H1 (cell line): ENCODE data around the gene TRAPPC11. TPM values are rescaled to one million over a fixed set of nuclear protein-coding genes. Genes with fewer than 3 reads are reported as not detected.

ENCODE experiments used
- CTCF ChIA-PET: fragments of 300-600 bp; sonication (Branson Sonifier 250); formaldehyde crosslinking; loops from one replicate; lab custom pipeline; 2021; ENCODE audit not compliant: partially characterized antibody; lab: Charles Lee
- POLR2A ChIA-PET: fragments of 300-600 bp; sonication (Branson Sonifier 250); formaldehyde crosslinking; loops from one replicate; lab custom pipeline; 2021; ENCODE audit warnings: inconsistent platforms; ENCODE audit not compliant: partially characterized antibody; lab: Charles Lee
- DNase-seq, 2 experiments: peaks; one replicate each; pipeline versions ENCODE4 v3.0.0 to v3.0.0-alpha.2; 2010 to 2022; ENCODE audit warnings: low spot score in 2 of 2, low read depth in 1 of 2, mixed read lengths in 1 of 2
- FAIRE-seq: peaks from 2 replicates; lab custom pipeline; 2011; peaks lifted over from hg19 to GRCh38; lab: Jason Lieb, UNC
- H2AFZ ChIP-seq: 2 replicates; pipeline ENCODE4 v1.8.1; 2012; ENCODE audit warnings: low read length, inconsistent platforms
- H2AK5ac ChIP-seq: 2 replicates; pipeline ENCODE4 v1.6.1; 2013; ENCODE audit warnings: low read depth, low read length
- H2BK120ac ChIP-seq: replicated peaks from 2 replicates; pipeline ENCODE3; 2013; ENCODE audit warnings: low read depth, low read length, inconsistent platforms
- H2BK12ac ChIP-seq: 2 replicates; pipeline ENCODE4 v1.6.1; 2013; ENCODE audit warnings: low read depth, low read length
- H2BK15ac ChIP-seq: 2 replicates; pipeline ENCODE4 v1.6.1; 2013; ENCODE audit warnings: low read length
- H2BK20ac ChIP-seq: 2 replicates; pipeline ENCODE4 v1.6.1; 2013; ENCODE audit warnings: low read length
- H2BK5ac ChIP-seq: 2 replicates; pipeline ENCODE4 v1.6.1; 2013; ENCODE audit warnings: low read depth, low read length
- H3K14ac ChIP-seq: 2 replicates; pipeline ENCODE4 v1.6.1; 2013; ENCODE audit warnings: inconsistent platforms; ENCODE audit not compliant: insufficient read length
- H3K18ac ChIP-seq: 2 replicates; pipeline ENCODE4 v1.6.1; 2013; ENCODE audit warnings: low read length; ENCODE audit errors: extremely low read depth
- H3K23ac ChIP-seq: 2 replicates; pipeline ENCODE4 v1.6.1; 2013; ENCODE audit warnings: inconsistent platforms; ENCODE audit not compliant: insufficient read length
- H3K23me2 ChIP-seq: 2 replicates; pipeline ENCODE4 v1.6.1; 2013; ENCODE audit warnings: low read depth, low read length
- H3K27ac ChIP-seq: 2 replicates; pipeline ENCODE4 v1.6.1; 2011; ENCODE audit warnings: low read depth, low read length, inconsistent platforms
- H3K27me3 ChIP-seq, 4 experiments: replicated peaks in 1 of 4; 1 replicate in 1 of 4; 2 replicates in 3 of 4; pipeline versions ENCODE4 v1.6.1 to v1.8.1; 2011 to 2013; ENCODE audit warnings: low read length in 3 of 4, mild to moderate bottlenecking in 3 of 4, inconsistent platforms in 2 of 4, mixed read lengths in 2 of 4, moderate library complexity in 1 of 4; ENCODE audit not compliant: control insufficient read depth in 3 of 4, insufficient read depth in 3 of 4; ENCODE audit errors: extremely low read depth in 1 of 4
- H3K36me3 ChIP-seq, 4 experiments: 2 replicates each; pipeline versions ENCODE4 v1.6.1 to v1.8.1; 2011 to 2013; ENCODE audit warnings: mild to moderate bottlenecking in 4 of 4, low read length in 3 of 4, moderate library complexity in 2 of 4, control low read depth in 1 of 4, inconsistent platforms in 1 of 4; ENCODE audit not compliant: insufficient read depth in 4 of 4, control insufficient read depth in 2 of 4
- H3K4ac ChIP-seq: replicated peaks from 2 replicates; pipeline ENCODE3; 2013; ENCODE audit warnings: low read length, low read depth, mixed read lengths, inconsistent platforms; ENCODE audit not compliant: insufficient read length
- H3K4me1 ChIP-seq, 4 experiments: replicated peaks in 1 of 4; 1 replicate in 1 of 4; 2 replicates in 3 of 4; pipeline versions ENCODE4 v1.6.1 to v1.8.1; 2011 to 2013; ENCODE audit warnings: low read length in 3 of 4, inconsistent platforms in 2 of 4, mixed read lengths in 1 of 4; ENCODE audit not compliant: insufficient read depth in 4 of 4, control insufficient read depth in 3 of 4
- H3K4me2 ChIP-seq, 2 experiments: 2 replicates each; pipeline versions ENCODE4 v1.6.1 to v1.8.1; 2011 to 2013; ENCODE audit warnings: low read depth in 2 of 2, low read length in 2 of 2, control low read depth in 1 of 2, inconsistent platforms in 1 of 2, mild to moderate bottlenecking in 1 of 2; ENCODE audit not compliant: insufficient read depth in 1 of 2
- H3K4me3 ChIP-seq, 4 experiments: fragments of 200-600, 300-600 bp in 1 of 4; sonication (generic), shearing (Covaris generic), sonication (Bioruptor Twin) in 1 of 4; 2 replicates each; pipeline versions ENCODE4 v1.5.1 to v1.8.1; 2011 to 2016; ENCODE audit warnings: low read length in 4 of 4, low read depth in 3 of 4, control low read depth in 2 of 4, inconsistent platforms in 2 of 4, mild to moderate bottlenecking in 2 of 4, mixed read lengths in 1 of 4, moderate library complexity in 1 of 4; ENCODE audit not compliant: insufficient read depth in 2 of 4; ENCODE audit errors: extremely low read depth in 1 of 4
- H3K56ac ChIP-seq: replicated peaks from 2 replicates; pipeline ENCODE3; 2013; ENCODE audit warnings: low read depth, mild to moderate bottlenecking, mixed read lengths, low read length, inconsistent platforms; ENCODE audit not compliant: insufficient read length
- H3K79me1 ChIP-seq: 2 replicates; pipeline ENCODE4 v1.6.1; 2013; ENCODE audit warnings: low read depth, low read length, control low read depth
- H3K79me2 ChIP-seq, 2 experiments: 2 replicates each; pipeline versions ENCODE4 v1.6.1 to v1.8.1; 2012 to 2013; ENCODE audit warnings: low read length in 2 of 2, mild to moderate bottlenecking in 2 of 2, inconsistent platforms in 1 of 2; ENCODE audit not compliant: insufficient read depth in 2 of 2, control insufficient read depth in 1 of 2
- H3K9ac ChIP-seq, 4 experiments: replicated peaks in 1 of 4; 1 replicate in 1 of 4; 2 replicates in 3 of 4; pipeline versions ENCODE4 v1.6.1 to v1.8.1; 2011 to 2013; ENCODE audit warnings: low read depth in 3 of 4, low read length in 3 of 4, control low read depth in 2 of 4, mild to moderate bottlenecking in 2 of 4, moderate library complexity in 2 of 4, inconsistent platforms in 1 of 4; ENCODE audit errors: extremely low read depth in 1 of 4
- H3K9me3 ChIP-seq, 2 experiments: 2 replicates each; pipeline versions ENCODE4 v1.6.1 to v1.8.1; 2012 to 2013; ENCODE audit warnings: mild to moderate bottlenecking in 2 of 2, moderate library complexity in 2 of 2, control low read depth in 1 of 2, inconsistent platforms in 1 of 2, low read depth in 1 of 2, low read length in 1 of 2, mixed read lengths in 1 of 2; ENCODE audit not compliant: insufficient read depth in 2 of 2
- H4K20me1 ChIP-seq, 2 experiments: replicated peaks in 1 of 2; 2 replicates each; pipeline versions ENCODE3 to v1.8.1; 2011 to 2013; ENCODE audit warnings: inconsistent platforms in 2 of 2, low read length in 2 of 2, mild to moderate bottlenecking in 1 of 2; ENCODE audit not compliant: insufficient read depth in 2 of 2, control insufficient read depth in 1 of 2
- H4K5ac ChIP-seq: 2 replicates; pipeline ENCODE4 v1.6.1; 2013; ENCODE audit warnings: low read length, low read depth, mixed read lengths, inconsistent platforms; ENCODE audit not compliant: insufficient read length
- H4K8ac ChIP-seq: 2 replicates; pipeline ENCODE4 v1.8.0; 2013; ENCODE audit warnings: mild to moderate bottlenecking, moderate library complexity, low read length, inconsistent platforms; ENCODE audit not compliant: insufficient read depth; ENCODE audit errors: extremely low read depth
- H4K91ac ChIP-seq: replicated peaks from 2 replicates; pipeline ENCODE3; 2013; ENCODE audit warnings: low read length, mixed read lengths, inconsistent platforms; ENCODE audit not compliant: insufficient read length
- CREB1 ChIP-seq: IDR thresholded peaks from 2 replicates; pipeline ENCODE4 v1.6.1; 2012; ENCODE audit warnings: inconsistent platforms
- EGR1 ChIP-seq: IDR thresholded peaks from 2 replicates; pipeline ENCODE4 v1.6.1; 2011; ENCODE audit warnings: low read depth, low read length, borderline replicate concordance
- EZH2 ChIP-seq: fragments of 200-600 bp; sonication (generic); IDR thresholded peaks from 2 replicates; pipeline ENCODE4 v1.7.1; 2012; ENCODE audit warnings: low read depth, mild to moderate bottlenecking, moderate library complexity, low read length, inconsistent platforms; ENCODE audit not compliant: severe bottlenecking
- FOSL1 ChIP-seq: IDR thresholded peaks from 2 replicates; pipeline ENCODE4 v1.6.1; 2011; ENCODE audit warnings: mild to moderate bottlenecking, low read depth, low read length, moderate library complexity; ENCODE audit not compliant: insufficient read depth
- HDAC2 ChIP-seq, 2 experiments: fragments of 300-600 bp in 1 of 2; sonication (generic) in 1 of 2; IDR thresholded peaks; 2 replicates each; pipeline ENCODE4 v1.6.1; 2011 to 2012; ENCODE audit warnings: low read depth in 2 of 2, low read length in 2 of 2, mild to moderate bottlenecking in 2 of 2, moderate library complexity in 2 of 2, borderline replicate concordance in 1 of 2, inconsistent platforms in 1 of 2
- KDM5A ChIP-seq: fragments of 200-600 bp; IDR thresholded peaks from 2 replicates; pipeline ENCODE4 v1.7.1; 2012; ENCODE audit warnings: mild to moderate bottlenecking, low read length, inconsistent platforms, mixed read lengths
- MAFK ChIP-seq: IDR thresholded peaks from 2 replicates; pipeline ENCODE4 v1.6.1; 2012; ENCODE audit warnings: low read depth, mild to moderate bottlenecking, improper control_type of control experiment, low read length
- POLR2A ChIP-seq, 2 experiments: IDR thresholded peaks; 1 replicate in 1 of 2; 2 replicates in 1 of 2; pipeline ENCODE4 v1.6.1; 2011; ENCODE audit warnings: low read depth in 2 of 2, low read length in 2 of 2, mild to moderate bottlenecking in 2 of 2; ENCODE audit errors: control extremely low read depth in 1 of 2
- RFX5 ChIP-seq: IDR thresholded peaks from 2 replicates; pipeline ENCODE4 v1.6.1; 2011; ENCODE audit warnings: low read depth, low read length, improper control_type of control experiment, borderline replicate concordance
- RXRA ChIP-seq: IDR thresholded peaks from 2 replicates; pipeline ENCODE4 v1.6.1; 2011; ENCODE audit warnings: low read depth, mild to moderate bottlenecking, low read length, moderate library complexity; ENCODE audit not compliant: insufficient read depth
- SIN3A ChIP-seq, 2 experiments: IDR thresholded peaks in 1 of 2; conservative IDR thresholded peaks in 1 of 2; 2 replicates each; pipeline ENCODE4 v1.6.1; 2011 to 2012; ENCODE audit warnings: low read length in 2 of 2, improper control_type of control experiment in 1 of 2, low read depth in 1 of 2, mild to moderate bottlenecking in 1 of 2
- SP1 ChIP-seq: IDR thresholded peaks from 2 replicates; pipeline ENCODE4 v1.6.1; 2011; ENCODE audit warnings: low read depth, low read length
- ZNF274 ChIP-seq: IDR thresholded peaks from 2 replicates; pipeline ENCODE4 v1.7.0; 2012; ENCODE audit warnings: low read length, borderline replicate concordance; ENCODE audit errors: extremely low read depth
- WGBS, 2 experiments: shearing (Covaris generic) in 1 of 2; methylation state at CpG; one replicate each; pipeline versions ENCODE4 v1.1.6 to v1.1.7; 2013 to 2015; ENCODE audit warnings: low lambda C conversion rate in 2 of 2, mixed read lengths in 2 of 2, inconsistent platforms in 1 of 2, low coverage in 1 of 2, missing lambda C conversion rate in 1 of 2; ENCODE audit not compliant: insufficient replicate concordance in 2 of 2, insufficient coverage in 1 of 2, insufficient read length in 1 of 2; ENCODE audit errors: extremely low coverage in 1 of 2, missing lambda C conversion rate in 1 of 2; 5-methylcytosine and 5-hydroxymethylcytosine counted together
- polyA plus RNA-seq, 7 experiments: library from polyadenylated mRNA; depleted of rRNA in 3 of 7; stranded (reverse) in 5 of 7; unstranded in 2 of 7; fragments of >200 nt in 5 of 7; fragments of 200-250 nt in 2 of 7; gene quantifications; 1 replicate in 5 of 7; 2 replicates in 1 of 7; 4 replicates in 1 of 7; pipeline versions ENCODE4 v1.2.1 to v1.2.3, GENCODE V29; 2011 to 2013; ENCODE audit warnings: missing spikeins in 2 of 7, mixed read lengths in 2 of 7
- total RNA-seq: library from RNA; stranded (reverse); fragmentation: NEBNext Ultra II Directional; extraction: Animal tissue kit (Norgen Biotek cat#: 25700); gene quantifications from 2 replicates; pipeline ENCODE4 v1.2.1, GENCODE V29; 2021

TRAPPC11 gene
- total and polyA plus RNA-seq, 2 of the 8 experiments (the other 6 are each of a cell fraction or from before 2014, with no cell fraction given) = 19.2 to 25.9 TPM

- 95% methylated on average over 22 of the region's 22 CpGs; no CpG with 5 or more reads in 1 of the 2 experiments for WGBS, 2 experiments
- Histone ChIP-seq H3K36me3 (no peaks in the 10 kb centered on the region), H3K23ac (no peak overlapping the region), H4K5ac (no peak overlapping the region), H2BK5ac (no peak overlapping the region), H4K8ac (no peak overlapping the region), H3K18ac (no peak overlapping the region), H3K14ac (no peak overlapping the region), H2BK12ac (no peak overlapping the region), H3K4me1 (no peaks in the 10 kb centered on the region), H2BK15ac (no peak overlapping the region), H2BK120ac (no peak overlapping the region), H3K79me2 (no peaks in the 10 kb centered on the region), H3K9me3 (no peaks in the 10 kb centered on the region), H3K79me1 (no peaks in the 10 kb centered on the region), H3K4ac (no peak overlapping the region), H3K4me3 (no peak overlapping the region), H3K23me2 (no peaks in the 10 kb centered on the region), H2AFZ (no peak overlapping the region; the same call in 1 of the 2 replicates), H4K20me1 (no peaks in the 10 kb centered on the region), H3K27me3 (no peaks in the 10 kb centered on the region; a peak in 1 of 7 replicates), H3K27ac (no peak overlapping the region), H4K91ac (no peak overlapping the region), H2AK5ac (no peak overlapping the region), H3K56ac (no peak overlapping the region), H3K4me2 (no peak overlapping the region), H2BK20ac (no peak overlapping the region), H3K9ac (no peak overlapping the region)
- no peak for DNase-seq
- POLR2A ChIA-PET = no interaction called here
- CTCF ChIA-PET = interaction anchor here (0.7 kb wide), 1 partner anchor 181 kb away, joined by 3 read pairs; no protein-coding TSS in a partner anchor
- no peak for FAIRE-seq
- no peak for TF ChIP-seq SIN3A (conservative IDR thresholded peaks at IDR 0.05 in 1 of 2, IDR thresholded peaks at IDR 0.05 in 1 of 2; ENCODE audit: low read depth in 1 of 2, low read length in 2 of 2)
- TF ChIP-seq KDM5A = no peak
- TF ChIP-seq CREB1 = no peak
- no peak for TF ChIP-seq FOSL1
- TF ChIP-seq HDAC2 (IDR thresholded peaks at IDR 0.05; ENCODE audit: borderline replicate concordance in 1 of 2, low read depth in 2 of 2, low read length in 2 of 2) = no peak
- TF ChIP-seq SP1 = no peak
- no peak for TF ChIP-seq MAFK
- no peak for TF ChIP-seq EGR1
- no peak for TF ChIP-seq EZH2
- no peak for TF ChIP-seq POLR2A (IDR thresholded peaks at IDR 0.05; ENCODE audit: control extremely low read depth in 1 of 2, low read depth in 2 of 2, low read length in 2 of 2)
- no peak for TF ChIP-seq RXRA
- TF ChIP-seq ZNF274 = no peak
- no peak for TF ChIP-seq RFX5
Measured at GRCh38 chr4:183728223-183729068, 69.4 kb downstream of the TRAPPC11 start.
